ENCODE measurements around the gene TRAPPC12. TPM values are rescaled to one million over a fixed set of nuclear protein-coding genes. Genes with fewer than 3 reads are reported as not detected.

Gene TRAPPC12
- total RNA-seq, 1 experiment from 2014 or later = 77.0 TPM

GRCh38 chr2:3435445-3435844 is 56.0 kb downstream of the TRAPPC12 start:
- Mint-ChIP-seq H3K4me3 (ENCODE audit: low read depth, unreplicated experiment) (no peak overlapping the region), H3K27me3 (ENCODE audit: unreplicated experiment) (no peaks in the 10 kb centered on the region), H3K4me1 (ENCODE audit: low read depth, unreplicated experiment) (peaks cover 12% of the 10 kb centered on the region), H3K9me3 (ENCODE audit: low read depth, unreplicated experiment) (no peaks in the 10 kb centered on the region), H3K36me3 (ENCODE audit: insufficient read depth, unreplicated experiment) (no peaks in the 10 kb centered on the region), H3K27ac (ENCODE audit: unreplicated experiment) (no peak overlapping the region)
- CTCF ChIA-PET = no interaction called here
- no TSS peak for BruUV-seq (replicated peaks)
- no peak for DNase-seq
- intact Hi-C loops (cut with micrococcal nuclease; ENCODE audit: unreplicated experiment) = no loop called here
- TF ChIP-seq CTCF (IDR thresholded peaks at IDR 0.05; ENCODE audit: unreplicated experiment) = no peak

DNA sequence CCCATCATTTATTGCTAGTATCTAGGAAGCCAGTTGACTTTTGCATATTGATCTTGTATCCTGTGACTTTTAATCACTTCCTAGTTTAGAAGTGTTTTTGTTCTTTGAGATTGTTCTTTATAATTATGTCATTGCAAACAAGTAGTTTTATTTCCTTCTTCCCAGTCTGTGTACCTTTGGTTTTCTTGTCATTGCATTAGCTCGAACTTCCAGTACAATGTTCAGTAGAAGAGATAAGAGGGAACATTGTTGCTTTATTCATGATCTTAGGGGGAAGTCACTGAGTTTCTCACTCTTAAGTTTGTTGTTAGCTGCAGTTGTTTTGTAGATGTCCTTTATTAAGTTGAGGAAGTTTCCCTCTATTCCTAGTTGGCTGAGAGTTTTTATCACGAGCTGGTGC is 61.0 kb downstream of the TRAPPC12 start:
- Mint-ChIP-seq H3K27ac (ENCODE audit: unreplicated experiment) (peak overlapping the region; percentile 36), H3K27me3 (ENCODE audit: unreplicated experiment) (no peaks in the 10 kb centered on the region), H3K4me3 (ENCODE audit: low read depth, unreplicated experiment) (no peak overlapping the region), H3K4me1 (ENCODE audit: low read depth, unreplicated experiment) (peaks cover 28% of the 10 kb centered on the region), H3K9me3 (ENCODE audit: low read depth, unreplicated experiment) (no peaks in the 10 kb centered on the region), H3K36me3 (ENCODE audit: insufficient read depth, unreplicated experiment) (peaks cover 7% of the 10 kb centered on the region)
- DNase-seq = no peak
- intact Hi-C loops (cut with micrococcal nuclease; ENCODE audit: unreplicated experiment) = no loop called here
- BruUV-seq (replicated peaks) = no TSS peak
- CTCF ChIA-PET = interaction anchor here (2.5 kb wide), 1 partner anchor 21 kb away, joined by 6 read pairs; no protein-coding TSS in a partner anchor
- TF ChIP-seq CTCF (IDR thresholded peaks at IDR 0.05; ENCODE audit: unreplicated experiment) = no peak

DNA sequence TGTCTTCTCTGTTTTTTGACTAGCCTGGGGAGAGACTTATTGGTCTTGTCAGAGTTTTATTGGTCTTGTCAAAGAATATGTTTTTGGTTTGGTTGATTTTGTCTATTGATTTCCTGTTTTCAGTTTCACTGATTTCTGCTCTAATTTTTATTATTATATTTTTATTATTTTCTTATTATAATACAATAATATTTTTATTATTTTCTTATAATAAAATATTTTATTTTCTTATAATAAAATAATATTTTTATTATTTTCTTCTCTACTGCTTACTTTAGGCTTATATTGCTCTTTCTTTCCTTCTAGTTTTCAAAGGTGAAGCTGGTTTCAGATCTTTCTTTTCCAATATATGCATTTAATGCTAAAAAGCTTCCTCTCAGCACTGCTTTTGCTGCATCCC is 62.0 kb downstream of the TRAPPC12 start:
- no TSS peak for BruUV-seq (replicated peaks)
- no peak for DNase-seq
- Mint-ChIP-seq H3K36me3 (ENCODE audit: insufficient read depth, unreplicated experiment) (peaks cover 11% of the 10 kb centered on the region), H3K4me1 (ENCODE audit: low read depth, unreplicated experiment) (peaks cover 28% of the 10 kb centered on the region), H3K4me3 (ENCODE audit: low read depth, unreplicated experiment) (no peak overlapping the region), H3K27ac (ENCODE audit: unreplicated experiment) (peak overlapping the region; percentile 36), H3K27me3 (ENCODE audit: unreplicated experiment) (no peaks in the 10 kb centered on the region), H3K9me3 (ENCODE audit: low read depth, unreplicated experiment) (no peaks in the 10 kb centered on the region)
- TF ChIP-seq CTCF (IDR thresholded peaks at IDR 0.05; ENCODE audit: unreplicated experiment) = no peak
- CTCF ChIA-PET = interaction anchor here (2.5 kb wide), 1 partner anchor 20 kb away, joined by 6 read pairs; no protein-coding TSS in a partner anchor
- intact Hi-C loops (cut with micrococcal nuclease; ENCODE audit: unreplicated experiment) = no loop called here

- no peak for TF ChIP-seq CTCF (IDR thresholded peaks at IDR 0.05; ENCODE audit: unreplicated experiment)
- BruUV-seq (replicated peaks) = no TSS peak
- Mint-ChIP-seq H3K9me3 (ENCODE audit: low read depth, unreplicated experiment) (no peaks in the 10 kb centered on the region), H3K27ac (ENCODE audit: unreplicated experiment) (no peak overlapping the region), H3K4me3 (ENCODE audit: low read depth, unreplicated experiment) (no peak overlapping the region), H3K27me3 (ENCODE audit: unreplicated experiment) (no peaks in the 10 kb centered on the region), H3K36me3 (ENCODE audit: insufficient read depth, unreplicated experiment) (peaks cover 14% of the 10 kb centered on the region), H3K4me1 (ENCODE audit: low read depth, unreplicated experiment) (peaks cover 28% of the 10 kb centered on the region)
- intact Hi-C loops (cut with micrococcal nuclease; ENCODE audit: unreplicated experiment) = no loop called here
- DNase-seq = no peak
- CTCF ChIA-PET = interaction anchor here (1.1 kb wide), 1 partner anchor 8 kb away, joined by 4 read pairs; no protein-coding TSS in a partner anchor
These were observed 62.7 kb downstream of the TRAPPC12 start for GRCh38 chr2:3442185-3442584.
